SK-N-SH (cell line): ENCODE data around the gene SFXN3. TPM values are rescaled to one million over a fixed set of nuclear protein-coding genes. Genes with fewer than 3 reads are reported as not detected.
A peak's percentile ranks its signal among the peaks of the same experiment; 100 is the strongest.

Source experiments
- CTCF ChIA-PET: fragments of 300-600, 350-600 bp; formaldehyde crosslinking; extraction: SDS; loops from one replicate; lab custom pipeline; 2021; lab: Yijun Ruan, JAX
- POLR2A ChIA-PET: fragments of 350-600 bp; sonication (Branson Sonifier 250); formaldehyde crosslinking; extraction: SDS; loops from one replicate; lab custom pipeline; 2020; ENCODE audit warnings: antibody characterized with exemption, inconsistent platforms; lab: Yijun Ruan, JAX
- DNase-seq: peaks from one replicate; pipeline ENCODE4 v3.0.0; 2012
- H2AFZ ChIP-seq: fragments of 200-600 bp; sonication (generic); 2 replicates; pipeline ENCODE4 v1.8.1; 2016; ENCODE audit warnings: antibody characterized with exemption, mild to moderate bottlenecking, low read depth
- H3F3A ChIP-seq: fragments of 200-600 bp; sonication (generic); replicated peaks from 2 replicates; pipeline ENCODE3; 2016; ENCODE audit warnings: antibody characterized with exemption, mild to moderate bottlenecking; ENCODE audit not compliant: insufficient read depth
- H3K27ac ChIP-seq, 2 experiments: fragments of 200-500 bp in 1 of 2; fragments of 200-600 bp in 1 of 2; sonication (Bioruptor generic) in 1 of 2; sonication (generic), shearing (Covaris generic) in 1 of 2; 2 replicates each; pipeline versions ENCODE4 v1.5.1 to v1.6.1; 2014 to 2016; ENCODE audit warnings: low read depth in 2 of 2, inconsistent platforms in 1 of 2, low read length in 1 of 2, mild to moderate bottlenecking in 1 of 2, mixed read lengths in 1 of 2
- H3K27me3 ChIP-seq: fragments of 200-600 bp; sonication (generic), shearing (Covaris generic); 2 replicates; pipeline ENCODE4 v1.6.1; 2016; ENCODE audit warnings: mixed run types; ENCODE audit not compliant: insufficient read depth
- H3K36me3 ChIP-seq, 2 experiments: fragments of 200-500 bp in 1 of 2; fragments of 200-600 bp in 1 of 2; sonication (Bioruptor generic) in 1 of 2; sonication (generic) in 1 of 2; replicated peaks in 1 of 2; 2 replicates each; pipeline versions ENCODE3 to v1.5.1; 2014 to 2016; ENCODE audit warnings: low read length in 1 of 2, mild to moderate bottlenecking in 1 of 2; ENCODE audit not compliant: insufficient read depth in 2 of 2, control insufficient read depth in 1 of 2
- H3K4me1 ChIP-seq, 2 experiments: fragments of 200-500 bp in 1 of 2; fragments of 200-600 bp in 1 of 2; sonication (Bioruptor generic) in 1 of 2; sonication (generic), shearing (Covaris generic) in 1 of 2; 2 replicates each; pipeline versions ENCODE4 v1.5.1 to v1.6.1; 2014 to 2016; ENCODE audit warnings: low read depth in 1 of 2, low read length in 1 of 2, mixed run types in 1 of 2; ENCODE audit not compliant: insufficient read depth in 2 of 2, control insufficient read depth in 1 of 2
- H3K4me2 ChIP-seq: fragments of 200-600 bp; sonication (generic), shearing (Covaris generic); 2 replicates; pipeline ENCODE4 v1.6.1; 2017; ENCODE audit warnings: mixed run types
- H3K4me3 ChIP-seq, 2 experiments: fragments of 200-500 bp in 1 of 2; fragments of 200-600 bp in 1 of 2; sonication (Bioruptor generic) in 1 of 2; sonication (generic), shearing (Covaris generic) in 1 of 2; 2 replicates each; pipeline versions ENCODE4 v1.5.1 to v1.8.1; 2014 to 2016; ENCODE audit warnings: low read depth in 2 of 2, inconsistent platforms in 1 of 2, low read length in 1 of 2, mild to moderate bottlenecking in 1 of 2, mixed read lengths in 1 of 2, moderate library complexity in 1 of 2
- H3K79me2 ChIP-seq: fragments of 200-600 bp; sonication (generic); 2 replicates; pipeline ENCODE4 v1.8.1; 2017; ENCODE audit warnings: mild to moderate bottlenecking; ENCODE audit not compliant: insufficient read depth
- H3K9ac ChIP-seq: fragments of 200-600 bp; sonication (generic); 2 replicates; pipeline ENCODE4 v1.6.1; 2017; ENCODE audit warnings: mixed run types
- H3K9me2 ChIP-seq: fragments of 200-600 bp; sonication (generic); 2 replicates; pipeline ENCODE4 v1.6.1; 2017; ENCODE audit warnings: mixed run types
- H3K9me3 ChIP-seq: fragments of 200-600 bp; sonication (generic); 2 replicates; pipeline ENCODE4 v1.6.1; 2017; ENCODE audit warnings: mixed run types, mild to moderate bottlenecking, moderate library complexity
- H4K20me1 ChIP-seq: fragments of 200-600 bp; sonication (generic); 2 replicates; pipeline ENCODE4 v1.6.1; 2017; ENCODE audit warnings: mild to moderate bottlenecking, mixed run types; ENCODE audit not compliant: insufficient read depth
- ELF1 ChIP-seq: IDR thresholded peaks from 2 replicates; pipeline ENCODE4 v1.4.0; 2012
- FOSL2 ChIP-seq: IDR thresholded peaks from 2 replicates; pipeline ENCODE4 v1.4.0; 2012; ENCODE audit warnings: low read depth, mild to moderate bottlenecking, moderate library complexity, borderline replicate concordance
- FOXM1 ChIP-seq: IDR thresholded peaks from 2 replicates; pipeline ENCODE4 v1.4.0; 2012; ENCODE audit warnings: low read depth, mild to moderate bottlenecking
- GABPA ChIP-seq: IDR thresholded peaks from 2 replicates; pipeline ENCODE4 v1.4.0; 2012; ENCODE audit warnings: low read depth, mild to moderate bottlenecking
- NFIC ChIP-seq: IDR thresholded peaks from 2 replicates; pipeline ENCODE4 v1.4.0; 2012; ENCODE audit warnings: borderline replicate concordance
- RAD21 ChIP-seq: IDR thresholded peaks from 2 replicates; pipeline ENCODE4 v1.6.1; 2012; ENCODE audit warnings: mild to moderate bottlenecking, low read length
- RCOR1 ChIP-seq: fragments of 150-350 bp; IDR thresholded peaks from 2 replicates; pipeline ENCODE4 v1.6.1; 2017; ENCODE audit warnings: antibody characterized with exemption, low read length
- RFX5 ChIP-seq: IDR thresholded peaks from 2 replicates; pipeline ENCODE4 v1.6.1; 2012; ENCODE audit warnings: mild to moderate bottlenecking, improper control_type of control experiment, low read length
- SMC3 ChIP-seq: IDR thresholded peaks from 2 replicates; pipeline ENCODE4 v1.6.1; 2012; ENCODE audit warnings: low read depth, low read length, improper control_type of control experiment
- TAF1 ChIP-seq: IDR thresholded peaks from 2 replicates; pipeline ENCODE4 v1.6.1; 2012; ENCODE audit warnings: low read depth, mild to moderate bottlenecking, low read length, moderate library complexity, borderline replicate concordance
- TCF12 ChIP-seq: IDR thresholded peaks from 2 replicates; pipeline ENCODE4 v1.4.0; 2012
- TEAD4 ChIP-seq: IDR thresholded peaks from 2 replicates; pipeline ENCODE4 v1.4.0; 2012; ENCODE audit warnings: mild to moderate bottlenecking, borderline replicate concordance; ENCODE audit not compliant: insufficient read depth
- YY1 ChIP-seq: IDR thresholded peaks from 2 replicates; pipeline ENCODE4 v1.4.0; 2012; ENCODE audit warnings: low read depth, mild to moderate bottlenecking
- WGBS: methylation state at CpG from one replicate; pipeline ENCODE4 v1.1.6; 2017; ENCODE audit warnings: low lambda C conversion rate; 5-methylcytosine and 5-hydroxymethylcytosine counted together
- polyA plus RNA-seq, 3 experiments: library from polyadenylated mRNA; depleted of rRNA; stranded (reverse); fragments of >200 nt; gene quantifications; 2 replicates each; pipeline ENCODE4 v1.2.3, GENCODE V29; 2012
- TF ChIP-seq, protein P1 (sequence below): fragments of 200-600 bp; sonication (generic); IDR thresholded peaks from 2 replicates; pipeline ENCODE4 v1.6.1; 2017; ENCODE audit warnings: antibody characterized with exemption, mild to moderate bottlenecking, moderate library complexity
- TF ChIP-seq, protein P2 (sequence below): IDR thresholded peaks from 2 replicates; pipeline ENCODE4 v1.4.0; 2012; ENCODE audit warnings: low read depth, borderline replicate concordance
- TF ChIP-seq, protein P3 (sequence below): fragments of 150-350 bp; IDR thresholded peaks from 2 replicates; pipeline ENCODE4 v1.6.1; 2016; ENCODE audit warnings: mild to moderate bottlenecking, low read depth, low read length

The SFXN3 gene
- polyA plus RNA-seq, 1 of the 3 experiments (the other 2 are of a cell fraction) = 142 TPM

DNA sequence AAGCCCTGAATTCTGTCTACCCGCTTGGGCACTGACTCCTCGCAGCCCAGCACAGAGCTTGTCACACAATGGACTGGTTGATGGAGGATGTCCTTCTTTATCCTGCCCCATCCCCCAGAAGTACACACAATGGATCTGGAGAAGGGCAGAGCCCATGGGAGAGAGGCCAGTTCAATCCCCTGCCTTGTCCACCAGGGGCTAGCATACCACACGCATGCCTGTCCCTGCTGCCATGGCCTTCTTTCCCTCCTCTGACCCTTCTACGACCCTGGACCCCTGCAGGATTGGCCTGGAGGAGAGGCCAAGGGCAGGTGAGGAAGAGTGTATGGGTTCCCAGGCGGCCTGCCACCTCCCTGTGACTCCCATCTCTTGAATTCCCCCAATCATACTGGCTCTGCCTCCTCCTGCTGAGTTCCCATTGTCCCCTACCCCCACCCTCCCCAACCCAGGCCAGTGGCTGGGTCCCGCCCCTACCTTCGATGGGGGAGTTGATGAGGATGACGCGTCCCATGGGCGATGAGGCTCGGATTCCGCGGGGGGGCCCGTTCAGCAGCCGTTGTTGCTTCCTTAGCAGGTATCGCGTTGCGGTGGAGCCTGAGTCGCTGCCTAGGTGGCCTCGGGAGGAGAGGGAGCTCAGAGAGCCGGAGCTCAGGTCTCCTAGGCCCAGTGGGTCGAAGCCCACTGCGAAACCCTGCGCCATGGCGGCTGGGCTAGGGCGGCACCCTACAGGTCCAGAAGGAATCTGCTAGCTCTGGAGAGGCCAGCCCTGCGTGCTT, 1.3 kb upstream of the SFXN3 start:
- H3K79me2 ChIP-seq = peaks cover 25% of the 10 kb centered on the region
- H3F3A ChIP-seq = peaks cover 18% of the 10 kb centered on the region
- H3K9ac ChIP-seq = no peak overlapping the region
- no peak overlapping the region for H3K4me2 ChIP-seq
- 89% methylated on average over 23 of the region's 27 CpGs for whole genome bisulfite sequencing
- peaks cover 1 to 2% of the 10 kb centered on the region in 2 experiments for H3K36me3 ChIP-seq
- no peak overlapping the region; a peak in 1 of 4 replicates for H3K4me3 ChIP-seq
- TF ChIP-seq TCF12 (no peak), RFX5 (no peak)
- TF ChIP-seq, protein P1, sequence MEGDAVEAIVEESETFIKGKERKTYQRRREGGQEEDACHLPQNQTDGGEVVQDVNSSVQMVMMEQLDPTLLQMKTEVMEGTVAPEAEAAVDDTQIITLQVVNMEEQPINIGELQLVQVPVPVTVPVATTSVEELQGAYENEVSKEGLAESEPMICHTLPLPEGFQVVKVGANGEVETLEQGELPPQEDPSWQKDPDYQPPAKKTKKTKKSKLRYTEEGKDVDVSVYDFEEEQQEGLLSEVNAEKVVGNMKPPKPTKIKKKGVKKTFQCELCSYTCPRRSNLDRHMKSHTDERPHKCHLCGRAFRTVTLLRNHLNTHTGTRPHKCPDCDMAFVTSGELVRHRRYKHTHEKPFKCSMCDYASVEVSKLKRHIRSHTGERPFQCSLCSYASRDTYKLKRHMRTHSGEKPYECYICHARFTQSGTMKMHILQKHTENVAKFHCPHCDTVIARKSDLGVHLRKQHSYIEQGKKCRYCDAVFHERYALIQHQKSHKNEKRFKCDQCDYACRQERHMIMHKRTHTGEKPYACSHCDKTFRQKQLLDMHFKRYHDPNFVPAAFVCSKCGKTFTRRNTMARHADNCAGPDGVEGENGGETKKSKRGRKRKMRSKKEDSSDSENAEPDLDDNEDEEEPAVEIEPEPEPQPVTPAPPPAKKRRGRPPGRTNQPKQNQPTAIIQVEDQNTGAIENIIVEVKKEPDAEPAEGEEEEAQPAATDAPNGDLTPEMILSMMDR = peak; percentile 26; the same call in 1 of the 2 replicates
- no peak for DNase-seq
- H3K9me2 ChIP-seq = no peaks in the 10 kb centered on the region
- H3K9me3 ChIP-seq = no peaks in the 10 kb centered on the region
- H3K27ac ChIP-seq = peak overlapping the region in 1 of 2 experiments; percentile 34; a peak in 1 of 4 replicates
- no peaks in the 10 kb centered on the region for H3K27me3 ChIP-seq
- ChIA-PET POLR2A (interaction anchor here (0.6 to 2.7 kb wide), 3 partner anchors 13 to 162 kb away, joined by 3 to 16 read pairs (median 6); no protein-coding TSS in a partner anchor), CTCF (interaction anchor here (0.7 to 15.0 kb wide), 16 partner anchors 11 to 112 kb away, joined by 3 to 198 read pairs (median 6); partner anchors contain the start of gene LZTS2)
- peaks cover 20% of the 10 kb centered on the region for H4K20me1 ChIP-seq
- no peak overlapping the region for H2AFZ ChIP-seq
- peaks cover 7 to 41% of the 10 kb centered on the region in 2 experiments; a peak in 2 of 4 replicates for H3K4me1 ChIP-seq

DNA sequence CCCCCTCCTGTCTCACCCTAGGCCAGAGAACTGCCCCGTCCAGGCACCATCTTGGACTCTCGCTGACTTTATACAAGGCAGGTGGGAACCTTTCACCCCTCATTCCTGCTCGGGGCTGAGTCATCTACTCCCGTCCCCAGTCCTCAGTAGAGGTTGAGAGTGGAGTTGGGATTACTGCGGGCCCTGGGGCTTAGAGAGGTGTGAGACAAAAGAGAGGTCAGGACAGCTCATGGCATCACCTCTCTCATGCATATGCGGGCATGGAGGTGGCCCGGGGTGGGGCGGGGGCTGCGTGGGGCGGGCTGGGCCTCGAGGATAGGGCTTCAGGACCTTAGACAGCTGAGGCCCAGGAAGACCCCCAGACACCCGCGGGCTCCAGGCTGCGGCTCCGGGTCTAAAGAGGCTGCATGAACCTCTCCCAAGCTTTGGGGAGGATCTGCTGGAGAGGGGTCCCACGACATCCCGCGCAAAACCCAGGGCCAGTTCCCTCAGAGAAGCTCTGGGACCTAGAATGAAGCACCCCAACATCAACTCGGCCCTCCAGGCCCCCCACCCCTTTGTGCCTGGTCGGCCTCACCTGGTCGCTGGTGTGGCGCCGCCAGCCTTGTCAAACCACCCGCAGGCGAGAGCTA, 422 bp upstream of the SFXN3 start:
- Histone ChIP-seq H3K4me3 (peak overlapping the region; percentile 84 to 98), H3K27ac (no peak overlapping the region; a peak in 1 of 4 replicates), H2AFZ (peak overlapping the region; percentile 89; the same call in 1 of the 2 replicates), H3K4me1 (peaks cover 7 to 43% of the 10 kb centered on the region in 2 experiments; a peak in 2 of 4 replicates), H3K27me3 (no peaks in the 10 kb centered on the region), H3K79me2 (peaks cover 34% of the 10 kb centered on the region), H3K4me2 (peak overlapping the region; percentile 94), H4K20me1 (peaks cover 29% of the 10 kb centered on the region), H3K9me3 (no peaks in the 10 kb centered on the region), H3F3A (peaks cover 18% of the 10 kb centered on the region), H3K36me3 (peaks cover 10 to 11% of the 10 kb centered on the region in 2 experiments), H3K9ac (0 out of 2 replicates have a peak overlapping the region, but pooled peaks have one; percentile 96), H3K9me2 (no peaks in the 10 kb centered on the region)
- TF ChIP-seq FOSL2 = no peak
- TF ChIP-seq, protein P1 = no peak
- TF ChIP-seq TCF12 = no peak
- TF ChIP-seq, protein P2, sequence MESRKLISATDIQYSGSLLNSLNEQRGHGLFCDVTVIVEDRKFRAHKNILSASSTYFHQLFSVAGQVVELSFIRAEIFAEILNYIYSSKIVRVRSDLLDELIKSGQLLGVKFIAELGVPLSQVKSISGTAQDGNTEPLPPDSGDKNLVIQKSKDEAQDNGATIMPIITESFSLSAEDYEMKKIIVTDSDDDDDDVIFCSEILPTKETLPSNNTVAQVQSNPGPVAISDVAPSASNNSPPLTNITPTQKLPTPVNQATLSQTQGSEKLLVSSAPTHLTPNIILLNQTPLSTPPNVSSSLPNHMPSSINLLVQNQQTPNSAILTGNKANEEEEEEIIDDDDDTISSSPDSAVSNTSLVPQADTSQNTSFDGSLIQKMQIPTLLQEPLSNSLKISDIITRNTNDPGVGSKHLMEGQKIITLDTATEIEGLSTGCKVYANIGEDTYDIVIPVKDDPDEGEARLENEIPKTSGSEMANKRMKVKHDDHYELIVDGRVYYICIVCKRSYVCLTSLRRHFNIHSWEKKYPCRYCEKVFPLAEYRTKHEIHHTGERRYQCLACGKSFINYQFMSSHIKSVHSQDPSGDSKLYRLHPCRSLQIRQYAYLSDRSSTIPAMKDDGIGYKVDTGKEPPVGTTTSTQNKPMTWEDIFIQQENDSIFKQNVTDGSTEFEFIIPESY = no peak
- no peak for TF ChIP-seq GABPA
- TF ChIP-seq TAF1 = no peak
- TF ChIP-seq SMC3 = no peak
- TF ChIP-seq RCOR1 = no peak
- TF ChIP-seq RAD21 = no peak
- TF ChIP-seq, protein P3, sequence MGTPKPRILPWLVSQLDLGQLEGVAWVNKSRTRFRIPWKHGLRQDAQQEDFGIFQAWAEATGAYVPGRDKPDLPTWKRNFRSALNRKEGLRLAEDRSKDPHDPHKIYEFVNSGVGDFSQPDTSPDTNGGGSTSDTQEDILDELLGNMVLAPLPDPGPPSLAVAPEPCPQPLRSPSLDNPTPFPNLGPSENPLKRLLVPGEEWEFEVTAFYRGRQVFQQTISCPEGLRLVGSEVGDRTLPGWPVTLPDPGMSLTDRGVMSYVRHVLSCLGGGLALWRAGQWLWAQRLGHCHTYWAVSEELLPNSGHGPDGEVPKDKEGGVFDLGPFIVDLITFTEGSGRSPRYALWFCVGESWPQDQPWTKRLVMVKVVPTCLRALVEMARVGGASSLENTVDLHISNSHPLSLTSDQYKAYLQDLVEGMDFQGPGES = no peak
- TF ChIP-seq NFIC = no peak
- no peak for TF ChIP-seq FOXM1
- TF ChIP-seq TEAD4 = no peak
- TF ChIP-seq ELF1 = no peak
- TF ChIP-seq YY1 = no peak
- 69% methylated on average over 7 of the region's 25 CpGs for WGBS
- ChIA-PET CTCF (interaction anchor here (0.7 to 15.0 kb wide), 15 partner anchors 10 to 360 kb away, joined by 3 to 198 read pairs (median 7); partner anchors contain the start of gene LZTS2), POLR2A (interaction anchor here (1.2 to 2.7 kb wide), 4 partner anchors 12 to 44 kb away, joined by 3 to 16 read pairs (median 6); partner anchors contain the start of genes LZTS2 and MRPL43)
- DNase-seq = peak; percentile 53
